Activated CD4-positive, alpha-beta T cell treated with anti-CD3 and anti-CD28 coated beads, Interleukin-2, amount 50 U/mL, for 48 hours (primary cell): ENCODE data around the gene ETNPPL.

ENCODE experiments used
- DNase-seq, 2 experiments: peaks; one replicate each; pipeline ENCODE4 v3.0.0-alpha.2; 2020

Gene ETNPPL

DNA sequence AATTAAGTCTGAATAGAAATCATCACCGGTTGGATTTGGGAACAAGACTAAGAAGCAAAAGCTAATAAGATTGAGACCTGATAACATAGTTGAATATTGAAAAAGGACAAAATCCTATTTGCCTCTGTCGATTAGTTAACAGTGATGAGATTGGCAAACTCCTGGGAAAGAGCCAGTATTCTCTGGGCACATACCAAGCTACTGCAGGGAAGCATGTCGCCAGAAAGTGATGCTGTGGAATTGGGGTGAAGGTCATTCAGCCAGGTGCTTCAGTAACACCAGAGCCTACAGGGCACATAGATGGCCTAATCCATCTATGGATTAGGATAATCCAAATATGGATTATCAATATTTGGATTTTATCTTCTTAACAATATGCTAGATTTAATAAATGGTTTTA, 68.4 kb downstream of the ETNPPL start:
- DNase-seq, result no peak

- no peak for DNase-seq
Measured at GRCh38 chr4:108693819-108694218, 69.0 kb downstream of the ETNPPL start.

GRCh38 chr4:108693211-108693610, 69.6 kb downstream of the ETNPPL start:
- DNase-seq, result no peak
